ENCODE results near the gene OR2Y1.

GRCh38 chr5:180717989-180718388 is 21.9 kb downstream of the OR2Y1 start:
- TF ChIP-seq CTCF (IDR thresholded peaks at IDR 0.05; ENCODE audit: low read length) (no peak), EZH2 (optimal IDR thresholded peaks at IDR 0.05; ENCODE audit: low read depth, low read length) (no peak)
